GM21825 (cell line): ENCODE data around the gene GOLGA8B.
"Not testable (repeated sequence)": the region's sequence is repeated elsewhere in the genome, so short reads cannot be mapped to it uniquely, and the experiment has no call there.

ENCODE experiments used
- ATAC-seq: cut with Tn5 transposase; IDR thresholded peaks from one replicate; pipeline ENCODE4 v1.9.1; 2021; ENCODE audit warnings: mild to moderate bottlenecking, moderate library complexity; ENCODE audit not compliant: unreplicated experiment

Gene GOLGA8B, protein sequence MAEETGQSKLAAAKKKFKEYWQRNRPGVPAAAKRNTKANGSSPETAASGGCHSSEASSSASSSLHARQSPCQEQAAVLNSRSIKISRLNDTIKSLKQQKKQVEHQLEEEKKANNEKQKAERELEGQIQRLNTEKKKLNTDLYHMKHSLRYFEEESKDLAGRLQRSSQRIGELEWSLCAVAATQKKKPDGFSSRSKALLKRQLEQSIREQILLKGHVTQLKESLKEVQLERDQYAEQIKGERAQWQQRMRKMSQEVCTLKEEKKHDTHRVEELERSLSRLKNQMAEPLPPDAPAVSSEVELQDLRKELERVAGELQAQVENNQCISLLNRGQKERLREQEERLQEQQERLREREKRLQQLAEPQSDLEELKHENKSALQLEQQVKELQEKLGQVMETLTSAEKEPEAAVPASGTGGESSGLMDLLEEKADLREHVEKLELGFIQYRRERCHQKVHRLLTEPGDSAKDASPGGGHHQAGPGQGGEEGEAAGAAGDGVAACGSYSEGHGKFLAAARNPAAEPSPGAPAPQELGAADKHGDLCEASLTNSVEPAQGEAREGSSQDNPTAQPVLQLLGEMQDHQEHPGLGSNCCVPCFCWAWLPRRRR

DNA sequence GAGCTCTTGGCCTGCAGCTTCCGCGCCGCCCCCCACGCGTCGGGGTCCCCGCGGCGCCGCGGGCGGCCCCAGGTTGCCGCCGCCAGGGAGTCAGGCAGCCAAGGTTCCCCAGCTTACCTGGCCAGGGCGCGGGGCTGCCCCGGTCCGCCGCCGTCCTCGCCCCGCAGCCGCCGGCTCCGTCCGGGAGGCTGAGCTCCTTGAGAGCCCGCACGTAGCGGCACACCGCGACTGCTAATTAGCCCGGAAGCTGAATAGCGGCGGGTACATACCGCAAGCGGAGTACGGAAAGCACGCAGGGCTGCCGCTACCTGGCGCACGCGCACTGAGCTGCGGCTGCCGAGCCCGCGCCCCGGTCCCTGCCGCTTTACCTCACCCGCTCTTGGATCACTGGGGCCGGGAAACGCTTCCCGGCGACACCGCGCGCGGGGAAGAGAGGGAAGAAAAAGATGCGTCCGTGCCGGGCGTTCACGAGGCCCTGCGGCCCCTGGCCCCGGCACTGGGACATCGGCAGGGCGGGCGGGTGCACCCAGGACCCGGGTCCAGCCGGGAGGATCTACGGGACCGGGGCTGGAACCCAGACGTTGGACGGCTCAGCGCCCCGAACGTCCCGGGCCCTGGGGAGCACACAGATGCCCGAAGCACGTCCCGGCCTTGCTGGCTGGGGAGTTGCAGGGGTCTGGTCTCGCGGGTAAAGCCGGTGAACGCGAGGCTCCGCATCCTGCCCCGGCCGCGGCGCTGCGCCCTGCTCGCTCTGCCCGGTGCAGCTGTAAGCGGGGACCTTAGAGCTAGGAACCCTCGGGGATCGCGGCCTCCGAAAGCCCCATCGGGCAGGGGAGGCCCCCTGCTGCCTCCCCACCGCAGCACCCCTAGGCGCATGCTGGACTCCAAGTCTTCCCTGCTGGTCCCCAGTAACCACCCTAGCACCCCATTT, at the start of gene GOLGA8B:
Gene GOLGA8B (minus strand): TSS at position 253 of the 931 bp plus-strand sequence. CDS start 47,739 bp downstream, outside the sequence.
- ATAC-seq, result peak; percentile 54

DNA sequence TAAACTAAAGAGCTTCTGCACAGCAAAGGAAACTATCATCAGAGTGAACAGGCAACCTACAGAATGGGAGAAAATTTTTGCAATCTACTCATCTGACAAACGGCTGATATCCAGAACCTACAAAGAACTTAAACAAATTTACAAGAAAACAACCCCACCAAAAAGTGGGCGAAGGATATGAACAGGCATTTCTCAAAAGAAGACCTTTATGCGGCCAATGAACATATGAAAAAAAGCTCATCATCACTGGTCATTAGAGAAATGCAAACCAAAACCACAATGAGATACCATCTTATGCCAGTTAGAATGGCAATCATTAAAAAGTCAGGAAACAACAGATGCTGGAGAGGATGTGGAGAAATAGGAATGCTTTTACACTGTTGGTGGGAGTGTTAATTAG, 49.7 kb upstream of the GOLGA8B start:
- not testable (repeated sequence) for ATAC-seq

DNA sequence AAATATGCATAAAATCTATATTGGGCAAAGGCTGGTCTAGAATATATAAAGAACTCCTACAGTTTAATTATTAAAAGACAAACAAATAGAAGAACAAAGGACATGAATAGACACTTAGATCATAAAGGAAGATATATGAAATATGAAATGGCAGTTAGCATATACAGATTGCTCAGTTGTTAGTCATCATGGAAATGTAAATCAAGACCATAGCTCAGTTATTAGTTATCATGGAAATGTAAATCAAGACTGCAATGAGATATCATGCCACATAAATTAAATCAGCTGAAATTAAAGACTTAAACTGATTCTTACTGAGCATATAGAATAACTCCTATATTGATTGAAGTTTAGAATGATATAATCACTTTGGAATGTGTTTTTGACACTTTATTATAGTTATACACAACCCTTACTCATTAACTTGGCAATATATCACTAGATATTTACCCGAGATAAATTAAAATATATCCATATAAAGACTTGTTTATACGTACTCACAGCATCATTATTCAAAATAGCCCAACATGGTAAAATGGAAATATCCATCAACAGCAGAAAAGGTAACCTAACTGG, 45.2 kb upstream of the GOLGA8B start:
- ATAC-seq, result no peak

DNA sequence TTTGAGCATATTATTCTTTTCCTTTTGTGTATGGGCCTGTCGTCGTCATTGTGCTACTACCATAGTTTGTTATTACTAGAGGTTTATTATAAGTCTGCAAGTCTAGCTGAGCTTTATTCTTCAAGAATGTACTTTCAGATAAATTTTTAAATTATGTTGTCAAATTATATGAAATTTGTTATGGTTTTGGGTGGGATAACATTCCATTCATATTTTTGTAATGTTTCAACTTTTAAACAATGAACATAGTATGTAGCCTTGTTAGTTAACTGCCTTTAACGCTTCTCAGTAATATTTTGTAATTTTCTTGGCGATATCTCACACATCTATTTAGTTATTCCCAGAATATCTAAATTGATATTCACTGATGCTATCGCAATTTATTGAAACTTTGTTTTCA, 41.6 kb upstream of the GOLGA8B start:
- ATAC-seq, result no peak

DNA sequence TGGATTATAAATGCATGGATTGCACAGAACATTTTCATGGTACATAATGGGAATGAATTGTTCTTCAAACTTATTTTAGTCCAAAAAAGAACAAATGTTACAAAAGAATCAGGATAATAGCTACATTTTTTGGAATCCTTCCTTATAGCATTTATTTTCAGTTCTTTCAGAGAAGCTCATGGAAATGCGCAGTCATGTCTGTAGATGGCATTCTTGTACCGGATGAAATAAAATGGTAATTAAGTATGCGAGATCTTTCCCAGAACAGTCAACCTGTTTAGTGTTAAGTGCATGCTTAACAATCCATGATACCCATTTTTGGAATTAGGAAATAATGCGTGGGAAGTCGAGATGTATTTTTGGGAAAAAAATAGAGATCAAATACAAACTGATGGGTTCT, 38.2 kb upstream of the GOLGA8B start:
- no peak for ATAC-seq

DNA sequence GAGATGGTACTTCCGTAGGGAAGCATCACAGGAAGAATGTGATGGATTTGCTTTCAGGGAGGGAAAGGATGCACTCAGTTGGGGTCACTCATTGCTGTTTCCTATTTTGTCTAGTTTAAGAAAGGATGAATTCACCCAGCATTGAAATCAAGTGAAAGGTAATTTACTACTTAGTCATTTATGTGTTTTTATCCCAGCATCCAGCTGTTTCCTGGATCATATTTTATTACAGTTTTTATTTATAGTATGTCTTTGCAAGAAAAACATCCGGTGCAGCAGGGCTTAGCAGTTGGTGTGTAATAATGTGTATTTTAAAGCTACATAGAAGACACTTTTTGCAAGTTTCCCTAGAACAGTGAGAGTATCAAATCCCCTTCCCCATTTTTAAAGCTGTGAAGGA, 37.4 kb upstream of the GOLGA8B start:
- ATAC-seq, result no peak

DNA sequence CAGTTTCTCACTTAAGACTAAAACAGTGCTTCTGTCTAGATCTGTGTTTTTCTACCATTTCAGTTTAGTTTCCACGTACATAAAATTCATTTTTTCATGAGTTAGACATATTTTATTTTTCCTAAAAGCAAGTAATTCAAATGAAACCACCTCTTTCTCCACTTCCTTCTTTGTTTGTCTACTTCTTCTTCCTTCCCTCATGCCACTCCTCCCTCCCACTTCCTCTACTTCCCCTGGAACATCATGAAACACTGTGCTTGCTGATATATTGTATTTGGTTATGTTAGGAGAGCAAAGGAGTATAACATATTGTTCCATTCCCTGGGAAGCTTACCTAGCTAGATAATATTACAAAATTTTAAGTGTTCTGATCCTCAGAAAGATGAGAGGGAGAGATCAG, 36.7 kb upstream of the GOLGA8B start:
- ATAC-seq, result no peak

DNA sequence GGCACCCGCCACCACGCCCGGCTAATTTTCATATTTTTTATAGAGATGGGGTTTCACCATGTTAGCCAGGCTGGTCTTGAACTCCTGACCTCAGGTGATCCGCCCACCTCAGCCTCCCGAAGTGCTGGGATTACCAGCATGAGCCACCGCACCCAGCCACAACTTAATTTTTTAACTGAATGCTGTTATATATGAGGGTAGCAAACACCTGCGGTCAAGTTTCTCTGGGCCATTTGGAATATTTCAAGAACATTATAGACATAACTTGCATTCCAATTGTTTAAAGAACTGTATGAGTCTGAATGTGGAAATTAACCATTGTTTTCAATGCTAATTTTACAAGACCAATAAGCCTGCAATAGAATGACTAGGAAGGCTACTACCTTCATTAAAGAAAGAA, 35.7 kb upstream of the GOLGA8B start:
- ATAC-seq, result no peak

DNA sequence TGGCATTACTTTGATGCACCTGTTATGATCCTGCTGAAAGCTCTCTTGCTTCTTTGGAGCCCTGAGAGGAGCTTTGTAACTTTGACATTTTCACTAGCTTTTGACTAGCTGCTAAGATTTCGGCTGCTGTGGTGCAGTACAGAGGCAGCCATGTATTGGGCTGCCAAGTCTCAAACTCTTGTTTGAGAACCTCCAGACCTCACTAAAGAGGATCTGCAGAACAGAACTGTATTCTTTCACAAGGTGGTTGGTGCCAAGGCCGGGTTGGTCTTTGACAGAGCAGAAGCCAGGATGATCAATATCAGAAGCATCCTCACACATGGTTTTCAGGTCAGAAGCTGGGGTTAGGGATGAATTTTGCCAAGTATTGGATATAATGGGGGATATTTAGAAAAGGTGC, 34.6 kb upstream of the GOLGA8B start:
- ATAC-seq, result no peak

DNA sequence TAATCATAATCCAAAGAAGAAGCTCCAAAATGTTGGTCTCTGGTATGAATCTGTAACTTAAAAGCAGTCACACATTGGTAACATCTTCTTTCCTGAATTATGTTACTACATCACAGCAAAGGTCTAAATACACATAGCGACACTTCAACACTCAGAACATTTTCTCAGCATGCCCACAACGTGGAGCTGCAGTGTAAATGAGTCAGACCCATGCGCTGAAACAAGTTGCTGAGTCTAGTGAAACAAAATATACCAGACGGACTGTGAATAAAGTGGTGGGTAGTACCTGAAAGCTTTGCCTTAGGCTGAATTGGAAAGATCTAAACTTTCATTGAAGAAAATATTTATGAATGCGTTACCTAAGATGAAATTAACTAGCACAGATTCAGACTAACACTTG, 33.2 kb upstream of the GOLGA8B start:
- ATAC-seq, result no peak

DNA sequence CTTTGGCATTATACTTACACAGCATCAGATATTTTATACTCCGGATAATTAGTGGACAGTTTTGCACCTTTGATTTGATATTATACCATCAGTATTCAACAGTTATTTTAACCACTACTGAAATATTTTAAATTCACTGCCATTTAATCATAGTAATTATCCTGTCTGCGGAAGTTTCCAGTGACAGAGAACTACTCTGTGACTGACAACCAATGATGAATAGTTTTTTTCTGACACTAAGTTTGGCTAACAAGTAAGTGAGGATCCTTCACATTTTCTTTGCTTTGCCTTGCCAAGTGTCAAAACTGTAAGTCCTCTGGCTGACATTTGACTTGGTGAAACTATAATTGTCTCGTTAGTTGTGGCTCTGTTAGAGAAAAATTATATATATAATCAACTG, 30.5 kb upstream of the GOLGA8B start:
- ATAC-seq, result no peak

DNA sequence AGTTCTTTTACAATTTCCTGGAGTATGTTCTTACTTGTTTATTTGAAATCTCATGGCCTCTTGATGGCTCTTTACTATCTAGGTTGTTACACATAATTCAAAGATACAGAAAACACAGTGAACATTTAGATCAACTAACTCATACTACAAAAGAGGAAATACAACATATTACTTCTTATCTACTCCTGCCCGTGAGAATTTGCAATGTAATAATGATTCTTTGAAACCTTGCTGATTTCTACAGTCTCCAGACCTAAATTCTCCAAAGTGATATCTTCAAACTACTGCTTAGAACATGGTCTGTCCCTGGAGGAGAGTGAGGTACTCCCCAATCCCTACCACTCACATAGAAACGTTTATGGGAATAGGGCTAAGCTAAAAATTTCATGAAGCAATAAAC, 29.9 kb upstream of the GOLGA8B start:
- no peak for ATAC-seq

DNA sequence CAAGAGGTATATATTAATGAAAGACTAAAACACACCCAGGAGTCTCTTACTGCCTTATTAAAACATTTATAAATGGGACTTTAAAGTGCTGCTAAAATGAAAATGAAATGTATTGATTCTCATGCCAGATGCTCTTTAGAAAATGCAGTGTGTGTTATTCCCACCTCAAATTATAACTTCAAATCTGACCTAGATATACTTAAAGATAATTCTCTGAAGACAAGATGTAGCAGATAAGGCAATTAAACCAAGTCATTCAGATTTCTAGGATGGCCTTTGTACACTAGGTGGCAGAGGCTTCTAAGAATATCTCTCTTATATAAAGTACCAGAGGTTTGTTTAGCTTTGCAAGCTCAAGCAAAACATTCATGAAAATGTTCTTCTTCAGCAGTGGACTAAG, 26.9 kb upstream of the GOLGA8B start:
- ATAC-seq, result no peak

DNA sequence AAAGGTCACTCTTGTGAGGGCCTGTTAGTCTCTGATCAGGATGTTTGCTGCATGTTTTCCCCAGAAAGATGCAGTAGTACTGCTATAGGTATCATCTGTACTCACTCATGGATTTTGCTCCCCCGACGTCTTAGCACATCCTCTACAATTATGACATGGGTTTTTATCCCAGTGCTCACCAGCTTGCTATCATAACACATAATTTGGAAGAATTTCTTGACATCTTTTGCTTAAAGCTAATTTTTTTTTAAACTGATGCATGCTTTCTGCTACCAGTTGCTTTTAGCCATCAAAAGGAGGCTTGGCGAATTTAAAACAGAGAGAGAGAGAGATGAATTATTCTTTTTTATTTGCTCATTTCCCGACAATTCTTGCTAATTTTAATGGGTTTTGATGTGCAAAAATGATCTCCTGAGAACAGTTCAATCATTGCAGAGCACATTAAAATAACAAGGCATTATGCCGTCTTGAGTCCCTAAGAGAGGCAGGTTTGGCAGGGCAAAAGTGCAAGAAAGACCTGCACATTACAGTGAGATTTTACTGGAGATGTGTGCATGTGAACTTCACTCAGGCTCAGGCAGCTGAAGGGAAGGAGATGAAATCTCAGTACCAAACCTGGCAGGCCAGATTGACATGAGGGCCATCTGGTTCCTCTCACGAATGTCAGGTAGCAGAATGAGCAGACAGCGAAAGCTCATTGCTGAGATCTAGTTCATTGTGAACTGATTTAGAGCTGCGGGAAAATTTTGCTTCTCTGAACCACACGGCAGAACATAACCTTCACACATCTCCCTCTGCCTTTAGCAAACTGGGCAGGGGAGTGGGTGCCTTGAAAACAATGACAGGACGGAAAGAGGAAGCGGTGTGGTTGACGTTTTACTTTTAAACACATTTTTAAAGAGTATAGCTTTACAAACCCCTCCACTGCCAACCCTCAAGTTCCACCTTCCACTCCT, 25.9 kb upstream of the GOLGA8B start:
- ATAC-seq, result no peak

DNA sequence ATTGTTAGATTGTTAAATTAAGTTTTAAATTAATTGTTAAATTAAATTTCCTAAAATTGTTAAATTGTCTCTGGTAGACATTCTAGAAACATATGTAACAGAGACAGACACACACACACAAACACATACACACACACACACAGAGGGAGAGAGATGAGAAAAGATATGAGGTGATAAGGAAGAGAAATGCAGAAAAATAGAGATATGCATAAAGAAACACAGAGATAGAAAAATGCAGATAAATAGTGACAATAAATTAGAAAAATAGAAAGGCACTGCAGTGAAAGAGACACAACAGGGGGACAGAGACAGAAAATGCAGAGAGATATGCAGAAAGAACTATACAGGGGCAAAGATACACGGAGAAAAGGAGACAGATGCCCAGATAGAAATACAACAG, 25.1 kb upstream of the GOLGA8B start:
- ATAC-seq, result no peak

DNA sequence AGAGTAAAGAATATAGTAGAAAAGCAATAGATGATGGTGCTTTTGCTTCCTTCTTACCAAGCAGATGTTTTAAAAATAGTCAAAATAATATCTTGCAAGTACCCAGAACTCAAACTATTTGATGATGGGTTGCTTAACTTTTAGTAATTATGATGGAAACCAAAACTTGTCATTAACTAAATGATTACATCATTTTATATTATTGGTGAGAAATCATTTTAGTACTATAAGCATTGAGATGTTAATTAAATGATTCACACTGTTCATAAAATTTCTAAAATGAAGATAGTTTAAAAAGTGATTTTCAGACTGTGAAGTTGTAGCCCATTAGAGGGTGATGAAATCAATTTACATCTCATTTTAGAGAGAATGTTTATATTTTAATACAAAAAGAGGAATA, 24.4 kb upstream of the GOLGA8B start:
- ATAC-seq, result no peak

DNA sequence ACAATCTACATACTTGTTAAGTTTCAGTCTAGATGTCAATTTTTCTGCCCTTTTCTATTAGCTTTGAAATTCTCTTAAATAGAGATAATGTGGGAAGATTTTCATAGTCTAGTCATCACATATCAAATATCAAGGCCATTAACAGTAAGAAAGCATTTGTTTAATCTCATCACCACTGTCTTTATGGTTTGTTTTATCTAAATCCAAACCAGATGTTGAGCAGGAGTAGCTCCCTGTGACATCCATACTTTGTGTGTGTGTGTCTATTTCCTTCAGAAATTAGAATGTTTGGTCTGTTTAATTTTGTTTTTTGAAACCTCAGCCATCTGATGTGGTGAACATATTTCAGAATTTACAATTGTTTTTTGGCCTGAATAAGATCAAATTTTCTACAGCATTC, 23.1 kb upstream of the GOLGA8B start:
- ATAC-seq, result no peak

DNA sequence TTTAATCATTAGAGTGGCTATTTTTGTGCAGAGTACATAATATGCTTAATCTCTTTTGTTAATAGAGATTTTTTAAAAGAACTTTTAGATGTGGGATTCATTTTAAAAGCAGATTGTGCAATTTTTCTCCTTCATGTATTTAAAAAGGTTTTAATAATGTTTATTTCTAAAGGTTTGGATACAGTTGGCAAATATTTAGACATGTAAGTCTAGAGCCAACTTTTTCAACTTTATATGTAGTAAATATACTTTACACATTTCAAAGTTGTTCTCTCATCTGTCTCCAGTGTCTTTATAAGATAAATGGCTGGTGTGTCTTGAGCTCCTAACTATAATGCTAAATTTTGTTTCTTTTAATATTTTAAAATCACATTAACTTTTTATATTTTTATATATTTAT, 22.7 kb upstream of the GOLGA8B start:
- ATAC-seq, result no peak

DNA sequence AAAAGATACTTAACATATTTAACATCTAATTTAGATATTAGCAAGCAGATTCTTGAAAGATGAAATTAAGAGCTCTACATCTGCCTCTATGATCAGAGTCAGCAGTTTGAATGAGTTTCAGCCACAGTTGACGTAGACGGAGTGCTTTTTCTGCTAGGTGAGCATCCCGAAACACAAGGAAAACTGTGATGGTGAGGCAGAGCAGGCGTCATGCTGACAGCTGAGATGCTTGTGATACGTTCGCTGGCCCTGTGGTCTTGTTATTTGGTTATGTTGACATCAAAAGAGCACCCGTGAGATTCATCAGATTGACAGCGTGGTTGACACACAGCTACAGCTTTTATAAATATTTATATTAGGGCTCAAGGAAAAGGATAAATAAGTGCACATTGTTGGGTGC, 19.6 kb upstream of the GOLGA8B start:
- no peak for ATAC-seq

DNA sequence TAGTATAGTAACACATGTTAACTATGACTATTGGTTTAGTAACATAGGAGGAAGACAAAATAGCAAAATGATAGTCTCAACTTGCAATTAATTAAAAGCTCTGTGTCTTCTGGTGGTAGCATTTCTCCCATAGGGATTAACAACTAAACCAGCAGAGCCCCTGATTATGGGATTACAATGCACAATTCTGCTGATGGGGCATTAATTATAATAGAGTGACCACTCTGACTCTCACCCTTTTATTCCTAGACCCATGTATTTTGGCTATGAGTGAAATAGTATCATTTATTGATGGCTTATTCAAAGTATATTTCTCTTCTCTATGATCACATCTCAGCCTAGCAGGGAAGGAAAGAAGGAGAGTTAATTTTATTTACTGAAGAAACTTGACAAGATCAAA, 17.5 kb upstream of the GOLGA8B start:
- ATAC-seq, result no peak
